AG10803 (cell line): ENCODE results near the gene FBXW4.

ENCODE experiments used
- DNase-seq: peaks from one replicate; pipeline ENCODE4 v3.0.0; 2010; ENCODE audit warnings: low read depth
- H3K4me3 ChIP-seq: 2 replicates; pipeline ENCODE4 v1.5.1; 2011; ENCODE audit warnings: mild to moderate bottlenecking, low read length, control low read depth
- CTCF ChIP-seq: conservative IDR thresholded peaks from 2 replicates; pipeline ENCODE4 v1.5.1; 2011; ENCODE audit warnings: mild to moderate bottlenecking, low read length, control low read depth, inconsistent platforms

Gene FBXW4

GRCh38 chr10:101575091-101575490 is 119.9 kb downstream of the FBXW4 start:
- no peak overlapping the region for H3K4me3 ChIP-seq
- TF ChIP-seq CTCF: no peak
- no peak for DNase-seq

- no peak overlapping the region for H3K4me3 ChIP-seq
- no peak for TF ChIP-seq CTCF
- no peak for DNase-seq
Measured at GRCh38 chr10:101573885-101574753, 120.9 kb downstream of the FBXW4 start.

- no peak for DNase-seq
- no peak for TF ChIP-seq CTCF
- H3K4me3 ChIP-seq: no peak overlapping the region
Measured at GRCh38 chr10:101572785-101573184, 122.2 kb downstream of the FBXW4 start.

GRCh38 chr10:101572126-101572525 is 122.8 kb downstream of the FBXW4 start:
- DNase-seq: no peak
- TF ChIP-seq CTCF: no peak
- H3K4me3 ChIP-seq: no peak overlapping the region

- no peak overlapping the region for H3K4me3 ChIP-seq
- no peak for TF ChIP-seq CTCF
- DNase-seq: no peak
Measured at GRCh38 chr10:101571271-101571925, 123.6 kb downstream of the FBXW4 start.

- peak overlapping the region; percentile 63 for H3K4me3 ChIP-seq
- no peak for TF ChIP-seq CTCF
- peak; percentile 11 for DNase-seq
Measured at GRCh38 chr10:101570428-101571270, 124.3 kb downstream of the FBXW4 start.
